GM23248 (cell line): Measurements from ENCODE around the gene ADISSP.

ENCODE experiments used
- EZH2 ChIP-seq: fragments of 200-600 bp; sonication (generic); IDR thresholded peaks from 2 replicates; pipeline ENCODE4 v1.6.1; 2018; ENCODE audit warnings: antibody characterized with exemption, mild to moderate bottlenecking; ENCODE audit not compliant: insufficient read depth, poor library complexity, severe bottlenecking
- EZH2phosphoT487 ChIP-seq: fragments of 200-600 bp; sonication (generic); IDR thresholded peaks from 2 replicates; pipeline ENCODE4 v1.6.1; 2018; ENCODE audit warnings: antibody characterized with exemption, moderate library complexity, mild to moderate bottlenecking, low read depth; ENCODE audit not compliant: insufficient read depth

GRCh38 chr20:3749689-3750531, 17.6 kb downstream of the ADISSP start:
- TF ChIP-seq EZH2phosphoT487, result no peak
- no peak for TF ChIP-seq EZH2
